Upper lobe of right lung (tissue), 1 donor: ENCODE results near the gene FGFR2. TPM values are rescaled to one million over a fixed set of nuclear protein-coding genes. Genes with fewer than 3 reads are reported as not detected.

Source experiments
- ATAC-seq: fragments of 200-7000 bp; cut with Tn5 transposase; one replicate; pipeline ENCODE4 v1.9.1; 2020; ENCODE audit warnings: mild to moderate bottlenecking, moderate library complexity
- DNase-seq: peaks from one replicate; pipeline ENCODE4 v3.0.0-alpha.2; 2020
- H3K27ac ChIP-seq: fragments of 200-600 bp; one replicate; pipeline ENCODE4 v1.8.0; 2022
- H3K27me3 ChIP-seq: fragments of 200-600 bp; one replicate; pipeline ENCODE4 v1.8.0; 2022; ENCODE audit warnings: mild to moderate bottlenecking
- H3K36me3 ChIP-seq: fragments of 200-600 bp; one replicate; pipeline ENCODE4 v1.8.0; 2022
- H3K4me1 ChIP-seq: fragments of 200-600 bp; one replicate; pipeline ENCODE4 v1.8.0; 2022
- H3K4me3 ChIP-seq: fragments of 200-600 bp; one replicate; pipeline ENCODE4 v1.8.0; 2022; ENCODE audit warnings: mild to moderate bottlenecking
- H3K9me3 ChIP-seq: fragments of 200-600 bp; one replicate; pipeline ENCODE4 v1.8.0; 2022
- CTCF ChIP-seq: fragments of 200-600 bp; IDR thresholded peaks from one replicate; pipeline ENCODE4 v1.8.0; 2022; ENCODE audit warnings: antibody characterized with exemption
- intact Hi-C: fragments of 100-400 bp; cut with DNase I; formaldehyde crosslinking; loops from one replicate; pipeline ENCODE4 v1.11.0; 2022
- total RNA-seq: library from RNA; stranded (reverse); fragmentation: NEBNext Ultra II Directional; extraction: Animal tissue kit (Norgen Biotek cat#: 25700); gene quantifications from one replicate; pipeline ENCODE4 v1.2.1, GENCODE V29; 2021
- donor health status: DM: no; HTN: yes; CAD: no; lungs with severe emphysema.

Gene FGFR2
- total RNA-seq, 1 donor from 2014 or later, result 58.7 TPM

DNA sequence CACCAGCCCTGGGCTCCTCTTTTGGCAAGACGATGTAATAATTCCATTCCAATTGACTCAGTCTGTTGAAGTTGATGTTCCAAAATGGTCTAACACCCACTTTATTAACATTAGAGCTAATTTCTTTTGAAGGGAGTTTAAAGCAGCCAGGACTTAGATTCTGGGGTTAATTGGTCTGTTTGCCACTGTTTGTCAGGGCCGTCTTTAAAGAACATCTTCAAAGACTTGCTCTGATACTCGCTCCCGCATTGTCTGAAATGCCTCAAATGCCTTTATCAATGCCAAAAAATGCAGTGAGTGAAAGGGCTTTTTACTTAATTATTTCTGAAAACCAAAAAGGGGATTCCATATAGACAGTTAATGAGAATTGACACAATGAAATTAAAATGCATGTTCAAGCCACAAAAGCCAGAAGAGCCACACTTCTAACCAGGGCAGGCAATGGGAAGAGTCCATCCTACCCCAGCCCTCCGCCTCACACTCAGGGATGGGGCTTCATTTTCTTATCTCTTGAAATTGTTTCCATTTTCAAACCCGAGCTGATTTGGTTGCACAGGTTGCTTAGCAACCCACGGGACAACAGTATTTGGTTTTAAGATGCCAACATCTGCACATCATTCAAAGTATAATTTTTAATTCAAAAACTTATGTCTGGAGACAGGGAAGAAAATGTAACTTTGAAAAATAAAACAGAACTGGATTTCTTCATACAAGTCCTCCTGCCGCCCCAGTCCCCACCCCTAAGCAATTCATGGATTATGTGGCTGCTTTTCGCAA lies 163.0 kb downstream of the FGFR2 start:
- no peak for TF ChIP-seq CTCF
- Histone ChIP-seq H3K9me3 (no peaks in the 10 kb centered on the region), H3K4me1 (peaks cover 4% of the 10 kb centered on the region), H3K36me3 (no peaks in the 10 kb centered on the region), H3K27ac (no peak overlapping the region), H3K27me3 (no peaks in the 10 kb centered on the region), H3K4me3 (no peak overlapping the region)
- DNase-seq, result no peak
- ATAC-seq, result no peak
- intact Hi-C loops, result no loop called here

- Histone ChIP-seq H3K9me3 (no peaks in the 10 kb centered on the region), H3K36me3 (no peaks in the 10 kb centered on the region), H3K4me1 (peaks cover 4% of the 10 kb centered on the region), H3K27me3 (no peaks in the 10 kb centered on the region), H3K4me3 (no peak overlapping the region), H3K27ac (no peak overlapping the region)
- no peak for TF ChIP-seq CTCF
- ATAC-seq (no peak), DNase-seq (no peak)
- intact Hi-C loops, result no loop called here
These were observed 164.3 kb downstream of the FGFR2 start for GRCh38 chr10:121433965-121434364.

DNA sequence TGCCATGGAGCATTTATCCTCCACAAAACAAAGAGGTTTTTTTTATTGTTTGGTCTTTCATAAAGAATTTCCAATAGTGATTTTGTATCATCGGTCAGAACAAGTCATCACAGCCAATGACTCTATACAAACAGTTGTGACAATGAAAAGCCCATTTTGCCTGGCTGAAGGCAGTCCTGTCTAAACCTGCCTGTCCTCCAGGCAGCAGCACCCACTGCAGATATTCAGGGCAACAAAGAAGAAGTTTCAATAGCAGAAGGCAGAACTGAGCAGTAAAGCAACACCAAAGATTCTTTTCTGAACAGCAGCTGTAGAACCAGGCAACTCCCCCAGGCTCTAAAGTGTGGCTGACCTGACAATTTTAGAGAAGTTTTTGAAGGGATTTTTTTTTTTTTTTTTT lies 169.4 kb downstream of the FGFR2 start:
- H3K4me3 ChIP-seq, result no peak overlapping the region
- DNase-seq (no peak), ATAC-seq (no peak)
- H3K36me3 ChIP-seq, result no peaks in the 10 kb centered on the region
- no peaks in the 10 kb centered on the region for H3K4me1 ChIP-seq
- H3K27ac ChIP-seq, result no peak overlapping the region
- H3K27me3 ChIP-seq, result no peaks in the 10 kb centered on the region
- no peak for TF ChIP-seq CTCF
- H3K9me3 ChIP-seq, result no peaks in the 10 kb centered on the region
- intact Hi-C loops, result no loop called here
